Endothelial cell of umbilical vein (primary cell): ENCODE measurements around the gene LYRM9. TPM values are rescaled to one million over a fixed set of nuclear protein-coding genes. Genes with fewer than 3 reads are reported as not detected.

Experiments used
- BruUV-seq: library from RNA; stranded (reverse); fragments of 400-500 nt; replicated peaks from 2 replicates; lab custom pipeline; 2021; lab: Mats Ljungman, UMichigan
- CTCF ChIA-PET: fragments of 300-600, 350-600 bp; sonication (Branson Sonifier 250); formaldehyde crosslinking; loops from one replicate; lab custom pipeline; 2021; ENCODE audit warnings: antibody characterized with exemption, inconsistent platforms; lab: Charles Lee
- POLR2A ChIA-PET: fragments of 300-600, 350-600 bp; sonication (Branson Sonifier 250); formaldehyde crosslinking; loops from one replicate; lab custom pipeline; 2021; ENCODE audit warnings: antibody characterized with exemption, inconsistent platforms; lab: Charles Lee
- DNase-seq: peaks from one replicate; pipeline ENCODE4 v3.0.0-alpha.2; 2011; ENCODE audit warnings: low read depth, low spot score
- FAIRE-seq: peaks from 2 replicates; lab custom pipeline; 2011; peaks lifted over from hg19 to GRCh38; lab: Jason Lieb, UNC
- H2AFZ ChIP-seq: 2 replicates; pipeline ENCODE4 v1.6.0; 2012; ENCODE audit warnings: low read depth, low read length, control low read depth, inconsistent platforms
- H3K27ac ChIP-seq: 2 replicates; pipeline ENCODE4 v1.5.1; 2011; ENCODE audit warnings: low read depth, mild to moderate bottlenecking, control low read depth, low read length, moderate library complexity; ENCODE audit not compliant: insufficient read depth
- H3K27me3 ChIP-seq, 2 experiments: 2 replicates each; pipeline versions ENCODE4 v1.6.0 to v1.6.1; 2011; ENCODE audit warnings: low read length in 2 of 2, mixed read lengths in 1 of 2; ENCODE audit not compliant: control insufficient read depth in 2 of 2, insufficient read depth in 2 of 2
- H3K36me3 ChIP-seq, 2 experiments: 2 replicates in 1 of 2; 3 replicates in 1 of 2; pipeline ENCODE4 v1.5.1; 2011; ENCODE audit warnings: low read length in 2 of 2, mild to moderate bottlenecking in 1 of 2, moderate library complexity in 1 of 2; ENCODE audit not compliant: control insufficient read depth in 2 of 2, insufficient read depth in 2 of 2; ENCODE audit errors: extremely low read depth in 1 of 2
- H3K4me1 ChIP-seq: 3 replicates; pipeline ENCODE4 v1.5.1; 2011; ENCODE audit warnings: mild to moderate bottlenecking, low read length; ENCODE audit not compliant: control insufficient read depth, insufficient read depth; ENCODE audit errors: extremely low read depth
- H3K4me2 ChIP-seq: 2 replicates; pipeline ENCODE4 v1.6.1; 2011; ENCODE audit warnings: low read length, control low read depth, mixed read lengths; ENCODE audit not compliant: insufficient read depth
- H3K4me3 ChIP-seq, 3 experiments: fragments of 200-600 bp in 1 of 3; sonication (generic), shearing (Covaris generic) in 1 of 3; replicated peaks in 1 of 3; 2 replicates each; pipeline ENCODE4 v1.5.1; 2011 to 2016; ENCODE audit warnings: control low read depth in 3 of 3, low read length in 3 of 3, mild to moderate bottlenecking in 2 of 3, inconsistent platforms in 1 of 3, low read depth in 1 of 3, moderate library complexity in 1 of 3; ENCODE audit not compliant: insufficient read depth in 1 of 3
- H3K79me2 ChIP-seq: 2 replicates; pipeline ENCODE4 v1.6.0; 2012; ENCODE audit warnings: low read length, inconsistent platforms; ENCODE audit not compliant: control insufficient read depth, insufficient read depth
- H3K9ac ChIP-seq: replicated peaks from 2 replicates; pipeline ENCODE3; 2011; ENCODE audit warnings: low read length, control low read depth; ENCODE audit not compliant: insufficient read depth; ENCODE audit errors: extremely low read depth
- H3K9me1 ChIP-seq: replicated peaks from 3 replicates; pipeline ENCODE4 v1.6.0; 2011; ENCODE audit warnings: mild to moderate bottlenecking, low read length; ENCODE audit not compliant: control insufficient read depth, insufficient read depth; ENCODE audit errors: extremely low read depth
- H3K9me3 ChIP-seq: replicated peaks from 2 replicates; pipeline ENCODE4 v1.5.1; 2012; ENCODE audit warnings: low read length, inconsistent platforms; ENCODE audit not compliant: control insufficient read depth, insufficient read depth
- H4K20me1 ChIP-seq: replicated peaks from 2 replicates; pipeline ENCODE3; 2011; ENCODE audit warnings: mild to moderate bottlenecking, low read length; ENCODE audit not compliant: control insufficient read depth, insufficient read depth; ENCODE audit errors: extremely low read depth
- FOS ChIP-seq: IDR thresholded peaks from 2 replicates; pipeline ENCODE4 v1.6.1; 2011; ENCODE audit warnings: mild to moderate bottlenecking, low read length, moderate library complexity, borderline replicate concordance; ENCODE audit not compliant: insufficient read depth
- GATA2 ChIP-seq: IDR thresholded peaks from 2 replicates; pipeline ENCODE4 v1.7.0; 2011; ENCODE audit warnings: low read depth, mild to moderate bottlenecking, moderate library complexity, mixed read lengths, low read length; ENCODE audit not compliant: insufficient read length, insufficient read depth
- JUN ChIP-seq: IDR thresholded peaks from 2 replicates; pipeline ENCODE4 v1.6.1; 2011; ENCODE audit warnings: borderline replicate concordance, low read depth; ENCODE audit not compliant: insufficient read length, insufficient read depth
- POLR2A ChIP-seq: IDR thresholded peaks from 2 replicates; pipeline ENCODE4 v1.6.1; 2012; ENCODE audit warnings: low read depth, mild to moderate bottlenecking, control low read depth, low read length
- POLR2AphosphoS5 ChIP-seq: IDR thresholded peaks from 2 replicates; pipeline ENCODE4 v1.6.1; 2012; ENCODE audit warnings: low read depth, mild to moderate bottlenecking, control low read depth, low read length, moderate library complexity; ENCODE audit not compliant: insufficient read depth
- dilution Hi-C: fragments of 300-500 bp; cut with MboI; formaldehyde crosslinking; loops from one replicate; pipeline ENCODE4 v1.15.0; 2019; ENCODE audit warnings: low sequenced_read_pairs; ENCODE audit not compliant: extremely low pct_ligation_motif_present
- intact Hi-C: fragments of 100-400 bp; cut with micrococcal nuclease; formaldehyde crosslinking; loops from one replicate; pipeline ENCODE4 v1.10.0; 2022
- polyA plus RNA-seq, 4 experiments: library from polyadenylated mRNA; depleted of rRNA in 3 of 4; stranded (reverse) in 3 of 4; unstranded in 1 of 4; fragments of >200 nt; gene quantifications; 2 replicates each; pipeline versions ENCODE4 v1.2.1 to v1.2.3, GENCODE V29; 2011 to 2012; ENCODE audit warnings: missing spikeins in 1 of 4
- total RNA-seq: library from RNA; stranded (reverse); gene quantifications from 2 replicates; pipeline ENCODE4 v1.2.3, GENCODE V29; 2021
- TF ChIP-seq, protein P1 (sequence below): IDR thresholded peaks from 2 replicates; pipeline ENCODE4 v1.6.1; 2011; ENCODE audit not compliant: insufficient read depth, insufficient read length
- TF ChIP-seq, protein P2 (sequence below), 2 donors: IDR thresholded peaks; 1 replicate in 1 of 2; 2 replicates in 1 of 2; pipeline ENCODE4 v1.5.1; 2011; ENCODE audit warnings: low read length in 2 of 2, mild to moderate bottlenecking in 2 of 2, moderate library complexity in 2 of 2, control low read depth in 1 of 2, inconsistent platforms in 1 of 2, low read depth in 1 of 2; ENCODE audit not compliant: insufficient read depth in 1 of 2; ENCODE audit errors: extremely low read depth in 1 of 2

The LYRM9 gene
- total and polyA plus RNA-seq, 2 donors (not counting 3 experiments of a cell fraction or from before 2014, with no cell fraction given), result 3.0 to 4.0 TPM

DNA sequence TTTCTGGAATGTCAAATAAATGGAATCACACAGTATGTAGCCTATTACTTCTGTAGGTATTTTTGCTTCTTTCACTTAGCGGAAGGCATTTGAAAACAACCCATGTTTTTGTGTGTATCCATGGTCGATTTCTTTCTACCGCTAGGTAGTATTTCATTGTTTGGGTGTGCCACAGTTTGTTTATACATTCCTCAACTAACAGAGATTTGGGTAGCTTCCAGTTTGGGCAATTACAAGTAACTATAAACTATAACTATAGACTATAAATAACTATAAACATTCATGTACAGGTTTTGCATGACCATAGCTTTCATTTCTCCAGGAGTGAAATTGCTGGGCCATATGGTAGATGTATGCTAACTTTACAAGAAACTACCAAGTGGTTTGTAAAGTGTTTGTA lies 40.1 kb downstream of the LYRM9 start:
- Histone ChIP-seq H3K4me3 (no peak overlapping the region), H2AFZ (no peak overlapping the region), H3K27ac (no peak overlapping the region), H3K79me2 (no peaks in the 10 kb centered on the region), H3K27me3 (peaks cover 9 to 17% of the 10 kb centered on the region in 2 experiments), H3K9ac (no peak overlapping the region), H4K20me1 (no peaks in the 10 kb centered on the region), H3K9me1 (no peaks in the 10 kb centered on the region), H3K4me2 (no peak overlapping the region), H3K36me3 (no peaks in the 10 kb centered on the region), H3K4me1 (no peaks in the 10 kb centered on the region), H3K9me3 (no peaks in the 10 kb centered on the region)
- FAIRE-seq (no peak), DNase-seq (no peak)
- intact Hi-C loops, result no loop called here
- ChIA-PET POLR2A (no interaction called here), CTCF (no interaction called here)
- BruUV-seq, result no TSS peak
- dilution Hi-C loops, result no loop called here
- TF ChIP-seq POLR2AphosphoS5 (no peak), POLR2A (no peak), JUN (no peak), FOS (no peak), GATA2 (no peak)
- TF ChIP-seq, protein P1, sequence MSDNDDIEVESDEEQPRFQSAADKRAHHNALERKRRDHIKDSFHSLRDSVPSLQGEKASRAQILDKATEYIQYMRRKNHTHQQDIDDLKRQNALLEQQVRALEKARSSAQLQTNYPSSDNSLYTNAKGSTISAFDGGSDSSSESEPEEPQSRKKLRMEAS, result no peak
- TF ChIP-seq, protein P2, sequence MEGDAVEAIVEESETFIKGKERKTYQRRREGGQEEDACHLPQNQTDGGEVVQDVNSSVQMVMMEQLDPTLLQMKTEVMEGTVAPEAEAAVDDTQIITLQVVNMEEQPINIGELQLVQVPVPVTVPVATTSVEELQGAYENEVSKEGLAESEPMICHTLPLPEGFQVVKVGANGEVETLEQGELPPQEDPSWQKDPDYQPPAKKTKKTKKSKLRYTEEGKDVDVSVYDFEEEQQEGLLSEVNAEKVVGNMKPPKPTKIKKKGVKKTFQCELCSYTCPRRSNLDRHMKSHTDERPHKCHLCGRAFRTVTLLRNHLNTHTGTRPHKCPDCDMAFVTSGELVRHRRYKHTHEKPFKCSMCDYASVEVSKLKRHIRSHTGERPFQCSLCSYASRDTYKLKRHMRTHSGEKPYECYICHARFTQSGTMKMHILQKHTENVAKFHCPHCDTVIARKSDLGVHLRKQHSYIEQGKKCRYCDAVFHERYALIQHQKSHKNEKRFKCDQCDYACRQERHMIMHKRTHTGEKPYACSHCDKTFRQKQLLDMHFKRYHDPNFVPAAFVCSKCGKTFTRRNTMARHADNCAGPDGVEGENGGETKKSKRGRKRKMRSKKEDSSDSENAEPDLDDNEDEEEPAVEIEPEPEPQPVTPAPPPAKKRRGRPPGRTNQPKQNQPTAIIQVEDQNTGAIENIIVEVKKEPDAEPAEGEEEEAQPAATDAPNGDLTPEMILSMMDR (IDR thresholded peaks at IDR 0.05; ENCODE audit: extremely low read depth in 1 of 2, insufficient read depth in 1 of 2, low read depth in 1 of 2, low read length in 2 of 2), result no peak
